Trophoblast cell (in vitro differentiated cells and primary cell): ENCODE results near the gene KRTAP4-8.
"Not testable (repeated sequence)": the region's sequence is repeated elsewhere in the genome, so short reads cannot be mapped to it uniquely, and the experiment has no call there.

ENCODE experiments used
- DNase-seq, 2 donors: peaks; one replicate each; pipeline ENCODE4 v3.0.0-alpha.2; 2016
- H2AFZ ChIP-seq: 2 replicates; pipeline ENCODE4 v1.6.1; 2013; ENCODE audit warnings: low read length, moderate library complexity, mild to moderate bottlenecking; ENCODE audit not compliant: insufficient read depth, poor library complexity
- H2AK5ac ChIP-seq: 2 replicates; pipeline ENCODE4 v1.6.1; 2013; ENCODE audit warnings: mild to moderate bottlenecking, low read length
- H2BK120ac ChIP-seq: 2 replicates; pipeline ENCODE4 v1.6.1; 2013; ENCODE audit warnings: low read length, mild to moderate bottlenecking, moderate library complexity; ENCODE audit not compliant: insufficient read depth, poor library complexity
- H2BK12ac ChIP-seq: 2 replicates; pipeline ENCODE4 v1.6.1; 2013; ENCODE audit warnings: mild to moderate bottlenecking, low read length, moderate library complexity
- H2BK5ac ChIP-seq: 2 replicates; pipeline ENCODE4 v1.6.1; 2013; ENCODE audit warnings: low read length, low read depth, moderate library complexity, mild to moderate bottlenecking; ENCODE audit not compliant: poor library complexity
- H3K14ac ChIP-seq: 2 replicates; pipeline ENCODE4 v1.6.1; 2013; ENCODE audit warnings: mild to moderate bottlenecking, low read length
- H3K18ac ChIP-seq: 2 replicates; pipeline ENCODE4 v1.6.1; 2013; ENCODE audit warnings: mild to moderate bottlenecking, low read length
- H3K23ac ChIP-seq: 2 replicates; pipeline ENCODE4 v1.6.1; 2013; ENCODE audit warnings: low read length
- H3K27ac ChIP-seq: 2 replicates; pipeline ENCODE4 v1.5.1; 2013; ENCODE audit warnings: low read depth, mild to moderate bottlenecking, inconsistent platforms, low read length, moderate library complexity
- H3K27me3 ChIP-seq: 2 replicates; pipeline ENCODE4 v1.6.1; 2013; ENCODE audit warnings: inconsistent platforms, mild to moderate bottlenecking, low read length, moderate library complexity; ENCODE audit not compliant: insufficient read depth
- H3K36me3 ChIP-seq, 2 experiments: 1 replicate in 1 of 2; 2 replicates in 1 of 2; pipeline ENCODE4 v1.6.1; 2013; ENCODE audit warnings: low read length in 2 of 2, mild to moderate bottlenecking in 2 of 2, moderate library complexity in 1 of 2; ENCODE audit not compliant: insufficient read depth in 2 of 2, control insufficient read depth in 1 of 2
- H3K4ac ChIP-seq: 2 replicates; pipeline ENCODE4 v1.6.1; 2013; ENCODE audit warnings: low read depth, mild to moderate bottlenecking, low read length, moderate library complexity
- H3K4me1 ChIP-seq, 2 experiments: 1 replicate in 1 of 2; 2 replicates in 1 of 2; pipeline ENCODE4 v1.6.1; 2013; ENCODE audit warnings: low read length in 2 of 2, mild to moderate bottlenecking in 2 of 2, moderate library complexity in 1 of 2; ENCODE audit not compliant: insufficient read depth in 2 of 2, control insufficient read depth in 1 of 2
- H3K4me2 ChIP-seq: 2 replicates; pipeline ENCODE4 v1.6.1; 2013; ENCODE audit warnings: inconsistent platforms, mild to moderate bottlenecking, low read length, moderate library complexity
- H3K4me3 ChIP-seq: 2 replicates; pipeline ENCODE4 v1.5.1; 2013; ENCODE audit warnings: mild to moderate bottlenecking, low read depth, low read length, inconsistent platforms
- H3K79me1 ChIP-seq: one replicate; pipeline ENCODE4 v1.6.1; 2013; ENCODE audit warnings: low read length
- H3K79me2 ChIP-seq: 2 replicates; pipeline ENCODE4 v1.6.1; 2013; ENCODE audit warnings: low read length, mild to moderate bottlenecking; ENCODE audit not compliant: control insufficient read depth, insufficient read depth, poor library complexity
- H3K9ac ChIP-seq: 2 replicates; pipeline ENCODE4 v1.6.1; 2013; ENCODE audit warnings: mild to moderate bottlenecking, low read length
- H3K9me3 ChIP-seq: 2 replicates; pipeline ENCODE4 v1.6.1; 2013; ENCODE audit warnings: low read depth, mild to moderate bottlenecking, control low read depth, inconsistent platforms, low read length; ENCODE audit not compliant: insufficient read depth
- H4K12ac ChIP-seq: 2 replicates; pipeline ENCODE4 v1.6.1; 2013; ENCODE audit warnings: low read depth, mild to moderate bottlenecking, low read length, moderate library complexity
- H4K8ac ChIP-seq: 2 replicates; pipeline ENCODE4 v1.6.1; 2013; ENCODE audit warnings: low read depth, mild to moderate bottlenecking, low read length, moderate library complexity
- H4K91ac ChIP-seq: one replicate; pipeline ENCODE4 v1.6.1; 2013; ENCODE audit warnings: low read depth, mild to moderate bottlenecking, low read length, moderate library complexity
- WGBS: extraction: QIAGEN DNeasy Blood & Tissue Kit; methylation state at CpG from one replicate; pipeline ENCODE4 v1.1.7; 2013; ENCODE audit warnings: missing lambda C conversion rate; ENCODE audit not compliant: insufficient read length, insufficient coverage; ENCODE audit errors: extremely low coverage; 5-methylcytosine and 5-hydroxymethylcytosine counted together

Gene KRTAP4-8

GRCh38 chr17:41123292-41123990, 25.5 kb upstream of the KRTAP4-8 start:
- H3K79me2 ChIP-seq, H3K9ac ChIP-seq, H3K79me1 ChIP-seq, H2BK120ac ChIP-seq, H4K12ac ChIP-seq, H3K27me3 ChIP-seq, H3K4me3 ChIP-seq, H2BK12ac ChIP-seq, DNase-seq, H4K8ac ChIP-seq, H3K4me1 ChIP-seq, H3K36me3 ChIP-seq, H2BK5ac ChIP-seq, H3K27ac ChIP-seq, H3K14ac ChIP-seq, H3K9me3 ChIP-seq, H3K4me2 ChIP-seq, H3K18ac ChIP-seq, H3K4ac ChIP-seq, H4K91ac ChIP-seq, H3K23ac ChIP-seq, H2AK5ac ChIP-seq, H2AFZ ChIP-seq: not testable (repeated sequence)
- no CpG with 5 or more reads among the region's 12 CpGs for WGBS

GRCh38 chr17:41121742-41122141, 23.8 kb upstream of the KRTAP4-8 start:
- H3K27me3 ChIP-seq: no peaks in the 10 kb centered on the region
- H3K14ac ChIP-seq: no peak overlapping the region
- H4K91ac ChIP-seq: no peak overlapping the region
- H2BK12ac ChIP-seq: no peak overlapping the region
- no peaks in the 10 kb centered on the region for H3K79me2 ChIP-seq
- H3K4me3 ChIP-seq: no peak overlapping the region
- H3K23ac ChIP-seq: no peak overlapping the region
- no peak overlapping the region for H2AK5ac ChIP-seq
- no peak overlapping the region for H3K4me2 ChIP-seq
- no peak overlapping the region for H2AFZ ChIP-seq
- no peak for DNase-seq
- H2BK5ac ChIP-seq: no peak overlapping the region
- no peaks in the 10 kb centered on the region for H3K4me1 ChIP-seq
- H3K9ac ChIP-seq: no peak overlapping the region
- no peak overlapping the region for H4K12ac ChIP-seq
- H2BK120ac ChIP-seq: no peak overlapping the region
- no peak overlapping the region for H4K8ac ChIP-seq
- no CpG with 5 or more reads among the region's 2 CpGs for WGBS
- no peaks in the 10 kb centered on the region for H3K9me3 ChIP-seq
- no peak overlapping the region for H3K27ac ChIP-seq
- H3K79me1 ChIP-seq: no peaks in the 10 kb centered on the region
- H3K4ac ChIP-seq: no peak overlapping the region
- no peak overlapping the region for H3K18ac ChIP-seq
- H3K36me3 ChIP-seq: no peaks in the 10 kb centered on the region

GRCh38 chr17:41119696-41120690, 22.1 kb upstream of the KRTAP4-8 start:
- H2BK5ac ChIP-seq, H3K79me2 ChIP-seq, H2AK5ac ChIP-seq, H2AFZ ChIP-seq, H3K23ac ChIP-seq, H4K12ac ChIP-seq, H3K27me3 ChIP-seq, H2BK12ac ChIP-seq, H3K79me1 ChIP-seq, H3K18ac ChIP-seq, H3K4me3 ChIP-seq, H3K4me1 ChIP-seq, H3K36me3 ChIP-seq, H3K27ac ChIP-seq, H3K9me3 ChIP-seq, H4K8ac ChIP-seq, H2BK120ac ChIP-seq, H3K4me2 ChIP-seq, H3K14ac ChIP-seq, H3K9ac ChIP-seq, H3K4ac ChIP-seq, H4K91ac ChIP-seq: not testable (repeated sequence)
- WGBS: no CpG with 5 or more reads among the region's 11 CpGs
- peak; percentile 18 to 47 for DNase-seq

- WGBS: no CpG with 5 or more reads among the region's 4 CpGs
- H3K23ac ChIP-seq: no peak overlapping the region
- H3K4me1 ChIP-seq: no peaks in the 10 kb centered on the region
Measured at GRCh38 chr17:41118721-41119120, 20.8 kb upstream of the KRTAP4-8 start.

More at GRCh38 chr17:41118721-41119120, 20.8 kb upstream of the KRTAP4-8 start:
- no peak overlapping the region for H2AFZ ChIP-seq
- no peak overlapping the region for H2AK5ac ChIP-seq
- no peak overlapping the region for H3K4me2 ChIP-seq
- no peak overlapping the region for H3K18ac ChIP-seq
- no peak overlapping the region for H2BK12ac ChIP-seq
- no peaks in the 10 kb centered on the region for H3K79me2 ChIP-seq
- H4K12ac ChIP-seq: no peak overlapping the region
- no peaks in the 10 kb centered on the region for H3K27me3 ChIP-seq
- peaks cover 4% of the 10 kb centered on the region for H3K9me3 ChIP-seq
- H4K91ac ChIP-seq: no peak overlapping the region
- no peak overlapping the region for H3K14ac ChIP-seq
- no peaks in the 10 kb centered on the region for H3K79me1 ChIP-seq
- no peak overlapping the region for H4K8ac ChIP-seq
- DNase-seq: no peak
- no peak overlapping the region for H3K9ac ChIP-seq
- H2BK5ac ChIP-seq: no peak overlapping the region
- no peak overlapping the region for H3K27ac ChIP-seq
- H3K4me3 ChIP-seq: no peak overlapping the region
- H3K36me3 ChIP-seq: no peaks in the 10 kb centered on the region
- H3K4ac ChIP-seq: no peak overlapping the region
- H2BK120ac ChIP-seq: no peak overlapping the region
